HG02885 (cell line): ENCODE results near the gene LSP1.
"Not testable (repeated sequence)": the region's sequence is repeated elsewhere in the genome, so short reads cannot be mapped to it uniquely, and the experiment has no call there.

ENCODE experiments used
- ATAC-seq: cut with Tn5 transposase; IDR thresholded peaks from one replicate; pipeline ENCODE4 v1.9.1; 2021; ENCODE audit warnings: mild to moderate bottlenecking; ENCODE audit not compliant: unreplicated experiment, poor library complexity

LSP1 gene, protein sequence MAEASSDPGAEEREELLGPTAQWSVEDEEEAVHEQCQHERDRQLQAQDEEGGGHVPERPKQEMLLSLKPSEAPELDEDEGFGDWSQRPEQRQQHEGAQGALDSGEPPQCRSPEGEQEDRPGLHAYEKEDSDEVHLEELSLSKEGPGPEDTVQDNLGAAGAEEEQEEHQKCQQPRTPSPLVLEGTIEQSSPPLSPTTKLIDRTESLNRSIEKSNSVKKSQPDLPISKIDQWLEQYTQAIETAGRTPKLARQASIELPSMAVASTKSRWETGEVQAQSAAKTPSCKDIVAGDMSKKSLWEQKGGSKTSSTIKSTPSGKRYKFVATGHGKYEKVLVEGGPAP

DNA sequence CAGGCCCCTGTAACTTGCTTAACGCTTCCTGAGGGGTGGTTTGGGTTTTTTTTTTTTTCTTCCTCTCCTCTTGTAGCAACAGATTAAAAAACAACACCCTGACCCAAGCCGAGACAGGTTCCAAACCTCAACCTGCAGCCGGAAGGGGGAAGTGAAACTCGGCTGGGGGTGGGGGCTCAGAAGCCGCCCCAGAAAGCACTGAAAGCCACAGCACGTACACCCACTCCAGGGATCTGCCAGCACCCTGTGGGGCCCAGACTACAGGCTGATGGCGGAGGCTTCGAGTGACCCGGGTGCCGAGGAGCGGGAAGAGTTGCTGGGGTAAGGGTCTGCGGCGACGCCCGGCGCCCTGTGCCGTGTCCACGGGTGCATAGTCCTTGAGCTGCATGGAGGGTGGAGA is at the start of gene LSP1:
TSS of gene LSP1 (plus strand) at position 208 of the 400 bp plus-strand sequence. CDS start at position 269, 61 bp downstream.
- peak; percentile 59 for ATAC-seq

- ATAC-seq, result no peak
Observed at GRCh38 chr11:1803246-1803645, 49.6 kb upstream of the LSP1 start.

DNA sequence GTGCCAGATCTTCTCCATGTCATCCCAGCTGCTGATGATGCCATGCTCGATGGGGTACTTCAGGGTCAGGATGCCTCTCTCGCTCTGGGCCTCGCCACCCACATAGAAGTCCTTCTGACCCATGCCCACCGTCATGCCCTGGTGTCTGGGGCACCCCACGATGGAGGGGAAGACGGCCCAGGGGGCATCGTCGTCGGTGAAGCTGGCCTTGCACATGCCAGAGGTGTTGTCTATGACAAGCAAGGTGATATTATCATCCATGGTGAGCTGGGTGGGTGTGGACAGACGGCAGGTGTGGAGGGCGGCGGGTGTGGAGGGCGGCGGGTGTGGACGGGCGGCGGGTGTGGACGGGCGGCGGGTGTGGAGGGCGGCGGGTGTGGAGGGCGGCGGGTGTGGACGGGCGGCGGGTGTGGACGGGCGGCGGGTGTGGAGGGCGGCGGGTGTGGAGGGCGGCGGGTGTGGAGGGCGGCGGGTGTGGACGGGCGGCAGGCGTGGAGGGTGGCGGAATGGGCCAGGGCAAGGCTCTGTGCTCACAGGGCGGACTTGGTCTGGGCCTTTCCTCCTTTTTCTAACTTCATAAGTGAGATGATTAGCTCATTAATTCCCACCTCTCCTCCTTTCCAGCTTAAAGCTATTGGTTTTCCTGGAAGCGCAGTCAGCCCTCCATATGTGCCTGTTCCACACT is 48.9 kb upstream of the LSP1 start:
- ATAC-seq, result not testable (repeated sequence)

GRCh38 chr11:1805525-1805924 is 47.4 kb upstream of the LSP1 start:
- no peak for ATAC-seq

- ATAC-seq, result no peak
Observed at GRCh38 chr11:1807264-1807995, 45.5 kb upstream of the LSP1 start.

GRCh38 chr11:1810761-1811160 is 42.1 kb upstream of the LSP1 start:
- no peak for ATAC-seq

GRCh38 chr11:1812274-1812673 is 40.6 kb upstream of the LSP1 start:
- ATAC-seq, result no peak

- ATAC-seq, result no peak
Observed at GRCh38 chr11:1812801-1813200, 40.1 kb upstream of the LSP1 start.

- ATAC-seq, result not testable (repeated sequence)
Observed at GRCh38 chr11:1813356-1813755, 39.5 kb upstream of the LSP1 start.

DNA sequence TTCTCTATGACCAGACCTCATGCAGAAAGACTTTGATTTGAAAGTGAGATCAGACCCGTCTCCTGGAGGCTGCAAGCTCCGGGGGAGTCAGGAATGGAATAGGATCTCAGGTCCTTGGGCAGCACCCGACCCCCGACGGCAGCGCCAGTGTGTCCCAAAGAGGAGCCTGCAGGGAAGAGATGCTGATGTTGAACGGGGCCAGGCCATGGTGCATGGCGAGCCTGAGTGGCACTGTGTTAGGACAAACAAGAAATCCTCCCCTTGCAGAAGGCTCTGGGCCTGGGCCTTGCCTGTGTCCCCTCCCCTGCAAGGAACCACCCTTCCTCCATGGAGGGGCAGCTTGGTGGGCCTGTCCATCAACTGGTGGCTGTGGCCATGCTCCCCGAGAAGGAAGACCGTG is 38.2 kb upstream of the LSP1 start:
- no peak for ATAC-seq

DNA sequence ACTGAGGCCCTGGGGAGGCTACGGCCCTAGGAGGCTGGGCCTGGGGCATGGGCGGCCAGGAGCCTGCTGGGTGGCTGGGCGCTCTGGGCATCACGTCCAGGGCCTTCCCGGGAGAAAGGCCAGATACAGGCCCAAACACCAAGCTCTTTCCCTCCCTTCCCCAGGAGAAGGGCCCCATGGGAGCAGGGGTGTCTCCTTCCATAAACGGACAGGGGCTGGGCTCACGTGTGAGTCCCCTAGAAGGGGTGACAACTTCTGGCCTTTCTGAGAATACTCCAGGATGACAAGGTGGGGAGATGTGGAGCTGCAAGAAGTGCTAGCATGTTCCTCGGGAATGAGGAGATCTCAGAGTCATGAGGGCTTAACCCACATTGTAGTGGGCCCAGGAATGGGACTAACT is 37.6 kb upstream of the LSP1 start:
- no peak for ATAC-seq

- ATAC-seq, result no peak
Observed at GRCh38 chr11:1815751-1816150, 37.1 kb upstream of the LSP1 start.

GRCh38 chr11:1817000-1817399 is 35.9 kb upstream of the LSP1 start:
- ATAC-seq, result no peak

DNA sequence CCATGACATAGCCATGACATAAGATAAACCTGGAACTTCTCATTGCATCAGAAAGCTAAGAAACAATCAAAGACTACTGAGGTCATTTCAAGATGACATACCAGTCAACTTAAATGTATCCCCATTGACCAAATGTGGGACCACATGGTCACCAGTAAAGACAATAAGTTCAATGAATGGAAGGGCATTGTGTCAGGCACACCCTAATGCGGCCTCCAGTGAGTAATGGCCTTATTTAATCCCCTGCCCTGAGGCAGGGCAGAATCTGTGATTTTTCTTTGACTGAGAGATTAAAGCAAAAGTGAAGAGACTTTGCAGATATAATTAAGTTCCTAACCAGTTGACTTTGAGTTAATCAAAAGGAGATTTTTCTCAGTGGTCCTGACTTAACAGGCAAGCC is 35.4 kb upstream of the LSP1 start:
- no peak for ATAC-seq

- ATAC-seq, result no peak
Observed at GRCh38 chr11:1819074-1819473, 33.8 kb upstream of the LSP1 start.

GRCh38 chr11:1820463-1821325 is 32.2 kb upstream of the LSP1 start:
- no peak for ATAC-seq

- no peak for ATAC-seq
Observed at GRCh38 chr11:1821562-1821961, 31.3 kb upstream of the LSP1 start.

DNA sequence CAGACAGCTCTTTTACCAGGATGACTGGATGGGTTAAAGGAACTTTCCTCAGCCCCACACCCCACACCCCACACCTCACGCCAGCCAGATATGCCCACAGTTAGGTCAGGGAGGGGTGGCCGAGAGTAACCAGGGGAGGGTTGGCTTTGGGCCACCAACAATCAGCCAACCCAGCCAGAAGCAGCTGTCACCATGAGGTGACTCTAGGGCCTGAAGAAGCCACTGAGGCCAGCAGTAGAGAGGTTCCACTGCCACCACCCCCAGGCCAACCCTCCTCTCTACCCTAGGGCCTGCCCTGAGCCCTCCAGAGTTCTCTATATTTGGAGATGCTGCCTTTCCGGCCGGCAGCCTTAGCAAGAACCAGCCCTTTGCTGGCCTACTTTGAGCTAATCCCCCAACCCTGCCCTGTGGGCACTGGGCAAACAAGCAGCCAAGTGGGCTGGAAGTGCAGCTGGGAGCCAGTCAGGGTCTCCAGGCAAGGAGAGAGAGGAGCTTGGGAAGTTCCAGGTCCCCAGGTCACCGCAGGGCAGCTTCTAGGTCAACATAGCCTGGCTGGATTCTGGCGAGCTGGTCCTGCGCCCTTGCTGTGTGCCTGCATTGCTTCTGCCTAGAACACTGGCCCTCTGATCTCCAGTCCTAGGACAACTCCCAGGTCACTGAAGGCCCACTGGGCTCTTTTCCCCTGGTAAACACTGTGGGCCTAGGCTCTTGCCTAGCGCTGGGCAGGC is 30.1 kb upstream of the LSP1 start:
- ATAC-seq, result no peak

- no peak for ATAC-seq
Observed at GRCh38 chr11:1823376-1824220, 29.3 kb upstream of the LSP1 start.
